Esophagus muscularis mucosa (tissue), 4 donors: Measurements from ENCODE around the gene CYTH3. TPM values are rescaled to one million over a fixed set of nuclear protein-coding genes. Genes with fewer than 3 reads are reported as not detected.

Source experiments
- DNase-seq: peaks from one replicate; pipeline ENCODE4 v3.0.0-alpha.2; 2017; ENCODE audit errors: extremely low spot score
- H3K27ac ChIP-seq, 4 donors: fragments of 200-600 bp; sonication (generic); replicated peaks in 1 of 4; 1 replicate in 3 of 4; 2 replicates in 1 of 4; pipeline ENCODE4 v1.5.1; 2016 to 2019; ENCODE audit warnings: mild to moderate bottlenecking in 1 of 4
- H3K27me3 ChIP-seq, 4 donors: fragments of 200-600 bp; sonication (generic); one replicate each; pipeline versions ENCODE4 v1.5.1 to v1.6.0; 2016 to 2019
- H3K36me3 ChIP-seq, 4 donors: fragments of 200-600 bp; sonication (generic); one replicate each; pipeline ENCODE4 v1.5.1; 2016 to 2019
- H3K4me1 ChIP-seq, 4 donors: fragments of 200-600 bp; sonication (generic); one replicate each; pipeline ENCODE4 v1.5.1; 2016 to 2019
- H3K4me3 ChIP-seq, 4 donors: fragments of 200-600 bp; sonication (generic); 1 replicate in 2 of 4; 2 replicates in 2 of 4; pipeline ENCODE4 v1.5.1; 2016 to 2019; ENCODE audit warnings: mild to moderate bottlenecking in 4 of 4, moderate library complexity in 1 of 4
- H3K9me3 ChIP-seq, 4 donors: fragments of 200-600 bp; sonication (generic); 1 replicate in 3 of 4; 2 replicates in 1 of 4; pipeline ENCODE4 v1.5.1; 2016 to 2019
- EP300 ChIP-seq: sonication (generic); formaldehyde crosslinking; IDR thresholded peaks from one replicate; pipeline ENCODE4 v1.6.1; 2017; ENCODE audit warnings: antibody characterized with exemption
- POLR2A ChIP-seq: fragments of 450-650 bp; IDR thresholded peaks from one replicate; pipeline ENCODE4 v1.6.1; 2017; ENCODE audit warnings: antibody characterized with exemption, moderate library complexity, mild to moderate bottlenecking, low read depth
- POLR2AphosphoS5 ChIP-seq, 2 donors: sonication (generic); formaldehyde crosslinking; IDR thresholded peaks; one replicate each; pipeline ENCODE4 v1.6.1; 2017; ENCODE audit warnings: antibody characterized with exemption in 2 of 2
- WGBS: methylation state at CpG from one replicate; pipeline ENCODE4 v1.1.5; 2018; 5-methylcytosine and 5-hydroxymethylcytosine counted together
- intact Hi-C: fragments of 100-400 bp; cut with DNase I; formaldehyde crosslinking; loops from one replicate; pipeline ENCODE4 v1.15.1; 2023
- total RNA-seq, 4 donors: library from RNA; depleted of rRNA; stranded (reverse); fragments of >200 nt; gene quantifications; one replicate each; pipeline versions ENCODE4 v1.1.0 to v1.2.1, GENCODE V29; 2016
- TF ChIP-seq, protein P1 (sequence below), 3 experiments: fragments of 200-600 bp in 2 of 3; fragments of 450-650 bp in 1 of 3; sonication (generic) in 2 of 3; IDR thresholded peaks; one replicate each; pipeline ENCODE4 v1.5.1; 2017 to 2019; ENCODE audit warnings: antibody characterized with exemption in 3 of 3, mild to moderate bottlenecking in 2 of 3, moderate library complexity in 1 of 3

Gene CYTH3
- total RNA-seq, 4 donors from 2014 or later, result 32.0 to 64.6 (median 50.2) TPM

DNA sequence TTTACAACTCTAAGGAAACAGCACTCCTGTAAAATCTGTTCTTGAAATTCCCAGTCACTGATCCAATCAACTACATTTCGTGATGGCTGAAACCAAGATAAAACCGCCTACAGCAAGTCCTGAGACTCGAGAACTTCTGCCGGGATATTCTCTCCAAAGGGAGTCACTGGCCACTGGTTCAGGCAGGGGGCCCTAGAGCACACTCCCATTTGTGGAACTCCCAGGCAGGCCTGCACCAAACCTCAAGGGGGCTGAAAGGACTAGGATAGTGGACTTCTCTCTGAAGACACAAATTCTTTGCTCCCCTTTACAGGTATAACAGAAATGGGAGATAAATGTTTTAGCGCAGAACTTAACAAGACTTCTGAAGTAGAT is 16.3 kb downstream of the CYTH3 start:
- intact Hi-C loops, result no loop called here
- Histone ChIP-seq H3K4me3 (no peak overlapping the region), H3K27me3 (no peaks in the 10 kb centered on the region), H3K4me1 (peaks cover 67 to 91% (median 84%) of the 10 kb centered on the region in 4 donors), H3K9me3 (no peaks in the 10 kb centered on the region), H3K36me3 (no peaks in the 10 kb centered on the region), H3K27ac (peak overlapping the region; percentile 15 to 64 (median 57))
- TF ChIP-seq POLR2A, result no peak
- TF ChIP-seq, protein P1, sequence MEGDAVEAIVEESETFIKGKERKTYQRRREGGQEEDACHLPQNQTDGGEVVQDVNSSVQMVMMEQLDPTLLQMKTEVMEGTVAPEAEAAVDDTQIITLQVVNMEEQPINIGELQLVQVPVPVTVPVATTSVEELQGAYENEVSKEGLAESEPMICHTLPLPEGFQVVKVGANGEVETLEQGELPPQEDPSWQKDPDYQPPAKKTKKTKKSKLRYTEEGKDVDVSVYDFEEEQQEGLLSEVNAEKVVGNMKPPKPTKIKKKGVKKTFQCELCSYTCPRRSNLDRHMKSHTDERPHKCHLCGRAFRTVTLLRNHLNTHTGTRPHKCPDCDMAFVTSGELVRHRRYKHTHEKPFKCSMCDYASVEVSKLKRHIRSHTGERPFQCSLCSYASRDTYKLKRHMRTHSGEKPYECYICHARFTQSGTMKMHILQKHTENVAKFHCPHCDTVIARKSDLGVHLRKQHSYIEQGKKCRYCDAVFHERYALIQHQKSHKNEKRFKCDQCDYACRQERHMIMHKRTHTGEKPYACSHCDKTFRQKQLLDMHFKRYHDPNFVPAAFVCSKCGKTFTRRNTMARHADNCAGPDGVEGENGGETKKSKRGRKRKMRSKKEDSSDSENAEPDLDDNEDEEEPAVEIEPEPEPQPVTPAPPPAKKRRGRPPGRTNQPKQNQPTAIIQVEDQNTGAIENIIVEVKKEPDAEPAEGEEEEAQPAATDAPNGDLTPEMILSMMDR (IDR thresholded peaks at IDR 0.05), result peak in 2 of 3 experiments; percentile 4 to 9
- no peak for DNase-seq
- 76% methylated on average over 5 of the region's 5 CpGs for WGBS

DNA sequence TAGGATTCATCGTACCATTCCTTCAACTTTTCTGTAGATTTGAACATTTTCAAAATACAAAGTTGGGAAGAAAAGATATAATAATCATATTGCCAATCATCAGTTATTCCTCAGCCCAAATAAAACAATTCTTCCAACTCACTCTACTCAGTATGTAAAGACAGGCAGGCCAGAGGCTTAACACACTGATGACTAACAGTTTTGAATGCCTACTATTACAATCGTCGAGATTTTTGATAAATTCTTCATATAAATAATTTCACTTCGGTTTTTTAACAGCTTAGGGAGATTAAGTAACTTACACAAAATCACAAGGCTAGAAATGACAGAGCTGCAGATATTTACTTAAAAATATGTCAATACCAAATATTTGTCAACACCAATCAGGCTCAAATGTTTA is 17.6 kb downstream of the CYTH3 start:
- Histone ChIP-seq H3K4me1 (peaks cover 62 to 85% (median 79%) of the 10 kb centered on the region in 4 donors), H3K27me3 (no peaks in the 10 kb centered on the region), H3K27ac (peak overlapping the region in 3 of 4 donors; percentile 26 to 60 (median 54)), H3K9me3 (no peaks in the 10 kb centered on the region), H3K4me3 (no peak overlapping the region), H3K36me3 (no peaks in the 10 kb centered on the region)
- TF ChIP-seq, protein P1 (IDR thresholded peaks at IDR 0.05), result no peak
- TF ChIP-seq EP300, result no peak
- TF ChIP-seq POLR2A, result no peak
- no peak for TF ChIP-seq POLR2AphosphoS5 (IDR thresholded peaks at IDR 0.05)
- 66% methylated on average over 4 of the region's 4 CpGs for WGBS
- DNase-seq, result no peak
- intact Hi-C loops, result no loop called here

DNA sequence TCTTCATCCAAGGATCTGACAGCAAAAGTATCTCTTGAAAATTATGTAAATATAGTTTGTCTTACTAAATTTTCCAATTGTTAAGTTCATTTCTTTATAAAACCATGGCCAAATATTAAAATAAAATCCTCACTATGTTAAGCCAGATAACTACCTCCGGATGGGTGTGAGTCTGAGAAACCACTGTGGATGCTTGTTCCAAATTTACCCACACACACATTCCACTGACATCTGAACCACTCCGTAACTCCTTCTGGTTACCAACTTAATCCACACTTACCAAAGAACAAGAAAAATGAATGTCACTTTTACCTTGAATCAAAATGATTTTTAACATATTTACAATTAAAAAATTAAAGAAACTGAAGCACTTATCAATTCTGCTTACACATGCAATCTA is 19.7 kb downstream of the CYTH3 start:
- H3K4me3 ChIP-seq, result peak overlapping the region in 1 of 4 donors; percentile 10
- peak overlapping the region in 2 of 4 donors; percentile 21 to 41 for H3K27ac ChIP-seq
- no peak for DNase-seq
- no peaks in the 10 kb centered on the region for H3K9me3 ChIP-seq
- H3K27me3 ChIP-seq, result no peaks in the 10 kb centered on the region
- intact Hi-C loops, result no loop called here
- peaks cover 56 to 85% (median 72%) of the 10 kb centered on the region in 4 donors for H3K4me1 ChIP-seq
- TF ChIP-seq, protein P1 (IDR thresholded peaks at IDR 0.05), result no peak
- TF ChIP-seq POLR2AphosphoS5 (IDR thresholded peaks at IDR 0.05) (no peak), POLR2A (no peak), EP300 (no peak)
- no peaks in the 10 kb centered on the region for H3K36me3 ChIP-seq
- 28% methylated on average over 2 of the region's 2 CpGs for WGBS

DNA sequence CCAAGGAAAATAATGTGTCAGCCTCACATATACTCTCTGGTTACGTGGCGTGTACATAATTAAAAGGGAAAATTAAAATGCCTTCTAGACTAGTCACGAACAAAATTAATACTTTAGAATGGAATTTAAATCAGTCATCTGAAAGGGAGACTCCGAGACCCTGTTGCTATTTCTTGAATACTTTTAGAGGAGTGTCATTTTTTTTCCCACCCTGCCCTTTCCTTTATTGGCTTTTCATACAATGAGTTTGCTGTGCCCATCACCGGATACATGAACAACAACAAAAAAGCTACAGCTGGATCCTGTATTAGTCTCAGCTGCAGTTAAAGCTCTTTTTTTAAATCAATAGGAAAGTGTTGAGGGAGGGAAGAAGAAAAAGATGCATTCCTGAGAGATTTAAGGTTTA is 20.1 kb downstream of the CYTH3 start:
- no peak for DNase-seq
- Histone ChIP-seq H3K36me3 (no peaks in the 10 kb centered on the region), H3K9me3 (no peaks in the 10 kb centered on the region), H3K27me3 (no peaks in the 10 kb centered on the region), H3K4me3 (peak overlapping the region in 1 of 4 donors; percentile 10), H3K4me1 (peaks cover 56 to 85% (median 72%) of the 10 kb centered on the region in 4 donors), H3K27ac (peak overlapping the region in 2 of 4 donors; percentile 21 to 41)
- TF ChIP-seq, protein P1 (IDR thresholded peaks at IDR 0.05), result no peak
- TF ChIP-seq POLR2AphosphoS5 (IDR thresholded peaks at IDR 0.05) (no peak), EP300 (no peak), POLR2A (no peak)
- intact Hi-C loops, result no loop called here
- WGBS, result 26% methylated on average over 5 of the region's 5 CpGs

DNA sequence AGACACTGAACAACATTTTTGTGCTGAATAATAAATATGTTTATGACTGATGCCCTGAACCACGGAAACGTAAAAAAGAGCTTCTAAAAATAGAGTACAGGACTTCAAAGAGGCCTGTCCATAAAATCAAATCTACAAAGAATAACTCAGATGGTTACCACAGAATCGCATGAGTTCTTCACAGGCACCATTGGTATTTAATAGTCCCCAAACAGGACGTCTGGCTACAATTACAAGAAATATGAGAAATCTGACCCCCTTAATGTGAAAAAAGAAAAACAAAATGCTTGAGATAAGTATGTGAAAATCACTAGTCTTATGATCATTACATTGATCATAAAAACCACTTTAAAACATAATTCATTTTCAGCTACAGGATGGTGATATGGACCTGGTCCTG is 20.8 kb downstream of the CYTH3 start:
- Histone ChIP-seq H3K36me3 (no peaks in the 10 kb centered on the region), H3K4me1 (peaks cover 56 to 85% (median 73%) of the 10 kb centered on the region in 4 donors), H3K27me3 (no peaks in the 10 kb centered on the region), H3K4me3 (no peak overlapping the region), H3K27ac (no peak overlapping the region), H3K9me3 (no peaks in the 10 kb centered on the region)
- WGBS, result 32% methylated on average over 4 of the region's 4 CpGs
- TF ChIP-seq POLR2AphosphoS5 (IDR thresholded peaks at IDR 0.05) (no peak), EP300 (no peak), POLR2A (no peak)
- TF ChIP-seq, protein P1 (IDR thresholded peaks at IDR 0.05), result no peak
- intact Hi-C loops, result no loop called here
- DNase-seq, result no peak
